ENCODE results near the gene LCN15. TPM values are rescaled to one million over a fixed set of nuclear protein-coding genes. Genes with fewer than 3 reads are reported as not detected.
A peak's percentile ranks its signal among the peaks of the same experiment; 100 is the strongest.

The LCN15 gene
- total and polyA plus RNA-seq, 10 of the 15 experiments (the other 5 are each of a cell fraction or from before 2014, with no cell fraction given), result 0.37 to 0.50 TPM; not detected in 8

GRCh38 chr9:136793086-136793946 is 29.0 kb upstream of the LCN15 start (continued):
- TF ChIP-seq GATAD2B (conservative IDR thresholded peaks at IDR 0.05; ENCODE audit: low read depth) (no peak), GABPA (IDR thresholded peaks at IDR 0.05; ENCODE audit: low read depth) (no peak)

GRCh38 chr9:136792321-136793085 is 28.2 kb upstream of the LCN15 start:
- peaks cover 2% of the 10 kb centered on the region; the same call in 1 of the 2 replicates for H3K79me2 ChIP-seq (ENCODE audit: control insufficient read depth, insufficient read depth, low read length)
- peaks cover 2% of the 10 kb centered on the region; the same call in 1 of the 2 replicates for H4K20me1 ChIP-seq (ENCODE audit: control insufficient read depth, insufficient read depth)
- no peaks in the 10 kb centered on the region for H3K36me3 ChIP-seq (ENCODE audit: control insufficient read depth in 2 of 2, insufficient read depth in 2 of 2, low read length in 1 of 2)
- SMC1A ChIA-PET (ENCODE audit: uncharacterized antibody, unreplicated experiment), result interaction anchor here (0.7 to 1.0 kb wide), 2 partner anchors 50 to 243 kb away, joined by 3 read pairs; partner anchors contain the start of gene AJM1
- no peak overlapping the region for H2AFZ ChIP-seq (ENCODE audit: control insufficient read depth, low read depth, low read length)
- peaks cover 10% of the 10 kb centered on the region for H3K4me1 ChIP-seq (ENCODE audit: control insufficient read depth, insufficient read depth, low read length)
- intact Hi-C loops (cut with micrococcal nuclease; ENCODE audit: unreplicated experiment) (loop anchor here (10.0 kb wide), 1 partner anchor 152 kb away; the partner anchor contains the start of genes C8G and FBXW5), in situ Hi-C loops (cut with MboI) (no loop called here)
- ATAC-seq, result no peak
- CTCF ChIA-PET, result interaction anchor here (0.8 to 3.3 kb wide), 17 partner anchors 8 to 305 kb away, joined by 3 to 27 read pairs (median 5); partner anchors contain the start of gene AJM1
- H3K4me3 ChIP-seq, result peak overlapping the region; percentile 77
- POLR2A ChIA-PET, result interaction anchor here (0.5 to 1.0 kb wide), 5 partner anchors 8 to 630 kb away, joined by 3 to 5 read pairs (median 3); no protein-coding TSS in a partner anchor
- WGBS (ENCODE audit: insufficient coverage, insufficient replicate concordance, low lambda C conversion rate, missing lambda C conversion rate), result 67% methylated on average over 15 of the region's 15 CpGs
- H3K27ac ChIP-seq (ENCODE audit: control insufficient read depth, insufficient read depth), result peak overlapping the region; percentile 24; the same call in 1 of the 2 replicates
- no peaks in the 10 kb centered on the region for H3K9me3 ChIP-seq (replicated peaks; ENCODE audit: control insufficient read depth, insufficient read depth, low read length)
- FAIRE-seq, result no peak
- no peak for TF ChIP-seq HDAC6 (IDR thresholded peaks at IDR 0.05; ENCODE audit: unreplicated experiment)
- no peak for TF ChIP-seq ZBTB4 (CRISPR knock-in tag; IDR thresholded peaks at IDR 0.05)
- no peak for TF ChIP-seq BHLHE40 (IDR thresholded peaks at IDR 0.05; ENCODE audit: borderline replicate concordance in 1 of 2, low read depth in 2 of 2, low read length in 1 of 2)
- no peak for TF ChIP-seq NR2C2 (IDR thresholded peaks at IDR 0.05; ENCODE audit: borderline replicate concordance, control insufficient read depth, insufficient read length, low read depth)
- no peak for TF ChIP-seq SMAD5 (IDR thresholded peaks at IDR 0.05; ENCODE audit: low read depth)
- TF ChIP-seq RCOR1 (conservative IDR thresholded peaks at IDR 0.05; ENCODE audit: low read depth, low read length), result no peak
- no peak for DNase-seq (ENCODE audit: low read depth, low spot score)
- H3K4me2 ChIP-seq (ENCODE audit: control insufficient read depth, insufficient read depth), result peak overlapping the region; percentile 65
- RAD21 ChIA-PET (ENCODE audit: unreplicated experiment), result interaction anchor here (0.8 to 1.2 kb wide), 2 partner anchors 50 to 242 kb away, joined by 3 to 4 read pairs; no protein-coding TSS in a partner anchor
- BruUV-seq (replicated peaks), result no TSS peak
- peak overlapping the region; percentile 55; the same call in 1 of the 2 replicates for H3K9ac ChIP-seq (ENCODE audit: control insufficient read depth, insufficient read depth, low read length)
- H3K27me3 ChIP-seq (replicated peaks in 1 of 2; ENCODE audit: control insufficient read depth in 2 of 2, insufficient read depth in 2 of 2, low read length in 1 of 2), result no peaks in the 10 kb centered on the region
